ENCODE measurements around the gene PTCH1. TPM values are rescaled to one million over a fixed set of nuclear protein-coding genes. Genes with fewer than 3 reads are reported as not detected.
A peak's percentile ranks its signal among the peaks of the same experiment; 100 is the strongest.

Gene PTCH1
- total and polyA plus RNA-seq, 2 experiments from 2014 or later = 21.4 to 34.1 TPM

DNA sequence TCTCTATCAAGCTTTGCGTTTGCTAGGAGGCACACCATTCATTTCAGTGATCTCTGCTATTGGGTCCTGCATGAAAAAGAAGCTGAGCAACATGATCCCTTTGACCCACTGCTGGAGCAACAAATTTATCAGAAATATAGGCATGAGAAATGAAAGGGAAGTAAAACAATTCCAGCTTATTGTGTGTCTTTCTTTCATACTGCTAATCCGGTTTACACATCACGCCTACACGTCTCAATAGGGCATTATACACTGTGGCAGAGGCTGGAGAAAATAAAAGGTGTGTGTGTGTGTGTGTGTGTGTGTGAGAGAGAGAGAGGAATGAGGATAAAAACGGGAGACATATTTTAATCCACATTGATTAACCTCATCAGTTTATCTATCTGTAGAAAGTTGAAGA, 2.4 kb downstream of the PTCH1 start:
- peaks cover 2% of the 10 kb centered on the region; the same call in 2 of the 3 replicates for H3K36me3 Mint-ChIP-seq (ENCODE audit: low read depth)
- H3K4me1 Mint-ChIP-seq = peaks cover 52% of the 10 kb centered on the region
- peaks cover 8% of the 10 kb centered on the region; the same call in 1 of the 3 replicates for H3K9me3 Mint-ChIP-seq
- peaks cover 65% of the 10 kb centered on the region for H3K27me3 ChIP-seq (ENCODE audit: insufficient read depth)
- TF ChIP-seq NANOG (IDR thresholded peaks at IDR 0.05; ENCODE audit: borderline replicate concordance) (no peak), EZH2phosphoT487 (IDR thresholded peaks at IDR 0.05; ENCODE audit: unreplicated experiment) (no peak), CTCF (conservative IDR thresholded peaks at IDR 0.05; ENCODE audit: low read depth in 2 of 2) (no peak), POLR2AphosphoS5 (IDR thresholded peaks at IDR 0.05; ENCODE audit: low read depth) (no peak), CREB1 (CRISPR knock-in tag; IDR thresholded peaks at IDR 0.05; ENCODE audit: low read depth) (no peak), JUNB (IDR thresholded peaks at IDR 0.05; ENCODE audit: unreplicated experiment) (no peak), EZH2 (IDR thresholded peaks at IDR 0.05; ENCODE audit: low read depth, unreplicated experiment) (no peak), REST (IDR thresholded peaks at IDR 0.05; ENCODE audit: unreplicated experiment) (no peak), STAT1 (IDR thresholded peaks at IDR 0.05; ENCODE audit: unreplicated experiment) (no peak), ZNF331 (CRISPR knock-in tag; IDR thresholded peaks at IDR 0.05; ENCODE audit: low read depth) (no peak)
- TF ChIP-seq, protein P1, sequence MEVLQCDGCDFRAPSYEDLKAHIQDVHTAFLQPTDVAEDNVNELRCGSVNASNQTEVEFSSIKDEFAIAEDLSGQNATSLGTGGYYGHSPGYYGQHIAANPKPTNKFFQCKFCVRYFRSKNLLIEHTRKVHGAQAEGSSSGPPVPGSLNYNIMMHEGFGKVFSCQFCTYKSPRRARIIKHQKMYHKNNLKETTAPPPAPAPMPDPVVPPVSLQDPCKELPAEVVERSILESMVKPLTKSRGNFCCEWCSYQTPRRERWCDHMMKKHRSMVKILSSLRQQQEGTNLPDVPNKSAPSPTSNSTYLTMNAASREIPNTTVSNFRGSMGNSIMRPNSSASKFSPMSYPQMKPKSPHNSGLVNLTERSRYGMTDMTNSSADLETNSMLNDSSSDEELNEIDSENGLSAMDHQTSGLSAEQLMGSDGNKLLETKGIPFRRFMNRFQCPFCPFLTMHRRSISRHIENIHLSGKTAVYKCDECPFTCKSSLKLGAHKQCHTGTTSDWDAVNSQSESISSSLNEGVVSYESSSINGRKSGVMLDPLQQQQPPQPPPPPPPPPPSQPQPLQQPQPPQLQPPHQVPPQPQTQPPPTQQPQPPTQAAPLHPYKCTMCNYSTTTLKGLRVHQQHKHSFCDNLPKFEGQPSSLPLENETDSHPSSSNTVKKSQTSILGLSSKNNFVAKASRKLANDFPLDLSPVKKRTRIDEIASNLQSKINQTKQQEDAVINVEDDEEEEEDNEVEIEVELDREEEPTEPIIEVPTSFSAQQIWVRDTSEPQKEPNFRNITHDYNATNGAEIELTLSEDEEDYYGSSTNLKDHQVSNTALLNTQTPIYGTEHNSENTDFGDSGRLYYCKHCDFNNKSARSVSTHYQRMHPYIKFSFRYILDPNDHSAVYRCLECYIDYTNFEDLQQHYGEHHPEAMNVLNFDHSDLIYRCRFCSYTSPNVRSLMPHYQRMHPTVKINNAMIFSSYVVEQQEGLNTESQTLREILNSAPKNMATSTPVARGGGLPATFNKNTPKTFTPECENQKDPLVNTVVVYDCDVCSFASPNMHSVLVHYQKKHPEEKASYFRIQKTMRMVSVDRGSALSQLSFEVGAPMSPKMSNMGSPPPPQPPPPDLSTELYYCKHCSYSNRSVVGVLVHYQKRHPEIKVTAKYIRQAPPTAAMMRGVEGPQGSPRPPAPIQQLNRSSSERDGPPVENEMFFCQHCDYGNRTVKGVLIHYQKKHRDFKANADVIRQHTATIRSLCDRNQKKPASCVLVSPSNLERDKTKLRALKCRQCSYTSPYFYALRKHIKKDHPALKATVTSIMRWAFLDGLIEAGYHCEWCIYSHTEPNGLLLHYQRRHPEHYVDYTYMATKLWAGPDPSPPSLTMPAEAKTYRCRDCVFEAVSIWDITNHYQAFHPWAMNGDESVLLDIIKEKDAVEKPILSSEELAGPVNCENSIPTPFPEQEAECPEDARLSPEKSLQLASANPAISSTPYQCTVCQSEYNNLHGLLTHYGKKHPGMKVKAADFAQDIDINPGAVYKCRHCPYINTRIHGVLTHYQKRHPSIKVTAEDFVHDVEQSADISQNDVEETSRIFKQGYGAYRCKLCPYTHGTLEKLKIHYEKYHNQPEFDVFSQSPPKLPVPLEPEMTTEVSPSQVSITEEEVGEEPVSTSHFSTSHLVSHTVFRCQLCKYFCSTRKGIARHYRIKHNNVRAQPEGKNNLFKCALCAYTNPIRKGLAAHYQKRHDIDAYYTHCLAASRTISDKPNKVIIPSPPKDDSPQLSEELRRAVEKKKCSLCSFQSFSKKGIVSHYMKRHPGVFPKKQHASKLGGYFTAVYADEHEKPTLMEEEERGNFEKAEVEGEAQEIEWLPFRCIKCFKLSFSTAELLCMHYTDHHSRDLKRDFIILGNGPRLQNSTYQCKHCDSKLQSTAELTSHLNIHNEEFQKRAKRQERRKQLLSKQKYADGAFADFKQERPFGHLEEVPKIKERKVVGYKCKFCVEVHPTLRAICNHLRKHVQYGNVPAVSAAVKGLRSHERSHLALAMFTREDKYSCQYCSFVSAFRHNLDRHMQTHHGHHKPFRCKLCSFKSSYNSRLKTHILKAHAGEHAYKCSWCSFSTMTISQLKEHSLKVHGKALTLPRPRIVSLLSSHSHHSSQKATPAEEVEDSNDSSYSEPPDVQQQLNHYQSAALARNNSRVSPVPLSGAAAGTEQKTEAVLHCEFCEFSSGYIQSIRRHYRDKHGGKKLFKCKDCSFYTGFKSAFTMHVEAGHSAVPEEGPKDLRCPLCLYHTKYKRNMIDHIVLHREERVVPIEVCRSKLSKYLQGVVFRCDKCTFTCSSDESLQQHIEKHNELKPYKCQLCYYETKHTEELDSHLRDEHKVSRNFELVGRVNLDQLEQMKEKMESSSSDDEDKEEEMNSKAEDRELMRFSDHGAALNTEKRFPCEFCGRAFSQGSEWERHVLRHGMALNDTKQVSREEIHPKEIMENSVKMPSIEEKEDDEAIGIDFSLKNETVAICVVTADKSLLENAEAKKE (CRISPR knock-in tag; IDR thresholded peaks at IDR 0.05) = no peak
- TF ChIP-seq, protein P2, sequence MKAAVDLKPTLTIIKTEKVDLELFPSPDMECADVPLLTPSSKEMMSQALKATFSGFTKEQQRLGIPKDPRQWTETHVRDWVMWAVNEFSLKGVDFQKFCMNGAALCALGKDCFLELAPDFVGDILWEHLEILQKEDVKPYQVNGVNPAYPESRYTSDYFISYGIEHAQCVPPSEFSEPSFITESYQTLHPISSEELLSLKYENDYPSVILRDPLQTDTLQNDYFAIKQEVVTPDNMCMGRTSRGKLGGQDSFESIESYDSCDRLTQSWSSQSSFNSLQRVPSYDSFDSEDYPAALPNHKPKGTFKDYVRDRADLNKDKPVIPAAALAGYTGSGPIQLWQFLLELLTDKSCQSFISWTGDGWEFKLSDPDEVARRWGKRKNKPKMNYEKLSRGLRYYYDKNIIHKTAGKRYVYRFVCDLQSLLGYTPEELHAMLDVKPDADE (IDR thresholded peaks at IDR 0.05) = no peak
- peaks cover 37% of the 10 kb centered on the region for H3K4me1 ChIP-seq (ENCODE audit: insufficient read depth)
- no peak overlapping the region for H3K27ac Mint-ChIP-seq
- H3K4me3 Mint-ChIP-seq = peak overlapping the region; percentile 40
- no peak overlapping the region for H3K27ac ChIP-seq (ENCODE audit: low read depth)
- peak overlapping the region; percentile 87 for H3K4me3 ChIP-seq
- H3K4me2 ChIP-seq = peak overlapping the region; percentile 88
- DNase-seq (ENCODE audit: low spot score) = no peak
- H3K9me2 ChIP-seq (ENCODE audit: insufficient read depth) = no peaks in the 10 kb centered on the region
- no peaks in the 10 kb centered on the region for H3K36me3 ChIP-seq (ENCODE audit: insufficient read depth)
- peaks cover 24% of the 10 kb centered on the region for H3F3A ChIP-seq (replicated peaks; ENCODE audit: low read depth)
- H3K79me2 ChIP-seq (replicated peaks; ENCODE audit: insufficient read depth) = peaks cover 10% of the 10 kb centered on the region; the same call in 1 of the 2 replicates
- no peak overlapping the region for H2AFZ ChIP-seq
- peaks cover 85% of the 10 kb centered on the region for H3K27me3 Mint-ChIP-seq (ENCODE audit: insufficient read depth, low read depth, poor library complexity)
- no peaks in the 10 kb centered on the region for H4K20me1 ChIP-seq (replicated peaks; ENCODE audit: insufficient read depth)
- no peak for ATAC-seq

Measured in GM23338 (cell line).